Endothelial cell (in vitro differentiated cells): ENCODE data around the gene AGBL4. TPM values are rescaled to one million over a fixed set of nuclear protein-coding genes. Genes with fewer than 3 reads are reported as not detected.

ENCODE experiments used
- DNase-seq: peaks from one replicate; pipeline ENCODE4 v3.0.0; 2021; ENCODE audit warnings: low spot score
- H3K27ac Mint-ChIP-seq: one replicate; pipeline ENCODE4 v1.8.0; 2021; ENCODE audit warnings: mixed read lengths, inconsistent platforms; ENCODE audit not compliant: unreplicated experiment
- H3K27me3 Mint-ChIP-seq: one replicate; pipeline ENCODE4 v1.8.0; 2021; ENCODE audit warnings: mild to moderate bottlenecking, moderate library complexity, mixed read lengths, inconsistent platforms; ENCODE audit not compliant: unreplicated experiment
- H3K36me3 Mint-ChIP-seq: one replicate; pipeline ENCODE4 v1.8.0; 2021; ENCODE audit warnings: mild to moderate bottlenecking, low read depth, mixed read lengths, inconsistent platforms; ENCODE audit not compliant: unreplicated experiment
- H3K4me1 Mint-ChIP-seq: one replicate; pipeline ENCODE4 v1.8.0; 2021; ENCODE audit warnings: mild to moderate bottlenecking, mixed read lengths, inconsistent platforms; ENCODE audit not compliant: unreplicated experiment
- H3K4me3 Mint-ChIP-seq: one replicate; pipeline ENCODE4 v1.8.0; 2021; ENCODE audit warnings: mild to moderate bottlenecking, mixed read lengths, inconsistent platforms; ENCODE audit not compliant: unreplicated experiment
- H3K9me3 Mint-ChIP-seq: one replicate; pipeline ENCODE4 v1.8.0; 2021; ENCODE audit warnings: mixed read lengths, inconsistent platforms; ENCODE audit not compliant: unreplicated experiment
- total RNA-seq: library from RNA; stranded (reverse); fragmentation: NEBNext Ultra II Directional; extraction: Animal tissue kit (Norgen Biotek cat#: 25700); gene quantifications from one replicate; pipeline ENCODE4 v1.2.1, GENCODE V29; 2021; ENCODE audit not compliant: unreplicated experiment
- TF ChIP-seq, protein P1 (sequence below): fragments of 200-600 bp; sonication (generic); IDR thresholded peaks from one replicate; pipeline ENCODE4 v1.5.0; 2021; ENCODE audit warnings: antibody characterized with exemption; ENCODE audit not compliant: unreplicated experiment

AGBL4 gene
- total RNA-seq, 1 donor from 2014 or later, result 0.51 TPM

- Mint-ChIP-seq H3K4me3 (no peak overlapping the region), H3K9me3 (peaks cover 8% of the 10 kb centered on the region), H3K27ac (no peak overlapping the region), H3K27me3 (no peaks in the 10 kb centered on the region), H3K4me1 (no peaks in the 10 kb centered on the region), H3K36me3 (no peaks in the 10 kb centered on the region)
- no peak for DNase-seq
- TF ChIP-seq, protein P1, sequence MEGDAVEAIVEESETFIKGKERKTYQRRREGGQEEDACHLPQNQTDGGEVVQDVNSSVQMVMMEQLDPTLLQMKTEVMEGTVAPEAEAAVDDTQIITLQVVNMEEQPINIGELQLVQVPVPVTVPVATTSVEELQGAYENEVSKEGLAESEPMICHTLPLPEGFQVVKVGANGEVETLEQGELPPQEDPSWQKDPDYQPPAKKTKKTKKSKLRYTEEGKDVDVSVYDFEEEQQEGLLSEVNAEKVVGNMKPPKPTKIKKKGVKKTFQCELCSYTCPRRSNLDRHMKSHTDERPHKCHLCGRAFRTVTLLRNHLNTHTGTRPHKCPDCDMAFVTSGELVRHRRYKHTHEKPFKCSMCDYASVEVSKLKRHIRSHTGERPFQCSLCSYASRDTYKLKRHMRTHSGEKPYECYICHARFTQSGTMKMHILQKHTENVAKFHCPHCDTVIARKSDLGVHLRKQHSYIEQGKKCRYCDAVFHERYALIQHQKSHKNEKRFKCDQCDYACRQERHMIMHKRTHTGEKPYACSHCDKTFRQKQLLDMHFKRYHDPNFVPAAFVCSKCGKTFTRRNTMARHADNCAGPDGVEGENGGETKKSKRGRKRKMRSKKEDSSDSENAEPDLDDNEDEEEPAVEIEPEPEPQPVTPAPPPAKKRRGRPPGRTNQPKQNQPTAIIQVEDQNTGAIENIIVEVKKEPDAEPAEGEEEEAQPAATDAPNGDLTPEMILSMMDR, result no peak
Observed at GRCh38 chr1:49424782-49425181, 599.0 kb downstream of the AGBL4 start.

- TF ChIP-seq, protein P1, result no peak
- Mint-ChIP-seq H3K9me3 (no peaks in the 10 kb centered on the region), H3K4me3 (no peak overlapping the region), H3K27me3 (peaks cover 1% of the 10 kb centered on the region), H3K27ac (no peak overlapping the region), H3K36me3 (no peaks in the 10 kb centered on the region), H3K4me1 (no peaks in the 10 kb centered on the region)
- DNase-seq, result no peak
Observed at GRCh38 chr1:49416758-49417157, 607.0 kb downstream of the AGBL4 start.

DNA sequence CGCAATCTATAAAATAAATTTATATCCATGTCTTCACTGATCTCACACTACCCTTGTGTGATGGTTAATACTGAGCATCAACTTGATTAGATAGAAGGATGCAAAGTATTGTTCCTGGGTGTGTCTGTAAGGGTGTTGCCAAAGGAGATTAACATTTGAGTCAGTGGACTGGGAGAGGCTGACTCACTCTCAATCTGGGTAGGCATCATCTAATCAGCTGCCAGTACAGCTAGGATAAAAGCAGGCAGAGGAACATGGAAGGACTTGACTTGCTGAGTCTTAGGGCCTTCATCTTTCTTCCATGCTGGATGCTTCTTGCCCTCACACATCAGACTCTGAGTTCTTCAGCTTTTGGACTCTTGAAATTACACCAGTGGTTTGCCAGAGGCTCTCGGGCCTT is 615.4 kb downstream of the AGBL4 start:
- H3K36me3 Mint-ChIP-seq, result no peaks in the 10 kb centered on the region
- no peak for DNase-seq
- no peaks in the 10 kb centered on the region for H3K9me3 Mint-ChIP-seq
- H3K27ac Mint-ChIP-seq, result no peak overlapping the region
- peaks cover 1% of the 10 kb centered on the region for H3K27me3 Mint-ChIP-seq
- no peak overlapping the region for H3K4me3 Mint-ChIP-seq
- no peaks in the 10 kb centered on the region for H3K4me1 Mint-ChIP-seq
- TF ChIP-seq, protein P1, result no peak

GRCh38 chr1:49397086-49397485 is 626.7 kb downstream of the AGBL4 start:
- Mint-ChIP-seq H3K36me3 (no peaks in the 10 kb centered on the region), H3K27ac (no peak overlapping the region), H3K4me1 (no peaks in the 10 kb centered on the region), H3K9me3 (no peaks in the 10 kb centered on the region), H3K4me3 (no peak overlapping the region), H3K27me3 (peaks cover 1% of the 10 kb centered on the region)
- DNase-seq, result no peak
- TF ChIP-seq, protein P1, result no peak

GRCh38 chr1:49394200-49394599 is 629.6 kb downstream of the AGBL4 start:
- DNase-seq, result no peak
- Mint-ChIP-seq H3K36me3 (no peaks in the 10 kb centered on the region), H3K27ac (no peak overlapping the region), H3K4me1 (no peaks in the 10 kb centered on the region), H3K9me3 (no peaks in the 10 kb centered on the region), H3K4me3 (no peak overlapping the region), H3K27me3 (peaks cover 1% of the 10 kb centered on the region)
- TF ChIP-seq, protein P1, result no peak
